HG03342 (cell line): ENCODE results near the gene CMTM2.
"Not testable (repeated sequence)": the region's sequence is repeated elsewhere in the genome, so short reads cannot be mapped to it uniquely, and the experiment has no call there.

Source experiments
- ATAC-seq: cut with Tn5 transposase; IDR thresholded peaks from one replicate; pipeline ENCODE4 v1.9.1; 2021; ENCODE audit warnings: mild to moderate bottlenecking, moderate library complexity; ENCODE audit not compliant: unreplicated experiment

The CMTM2 gene

GRCh38 chr16:66580605-66581209, 1.4 kb downstream of the CMTM2 start:
- ATAC-seq, result no peak

- ATAC-seq, result no peak
These were observed 2.1 kb downstream of the CMTM2 start for GRCh38 chr16:66581246-66581952.

GRCh38 chr16:66585481-66586239, 6.4 kb downstream of the CMTM2 start:
- ATAC-seq, result no peak

- ATAC-seq, result no peak
These were observed 8.8 kb downstream of the CMTM2 start for GRCh38 chr16:66587881-66588600.

- ATAC-seq, result no peak
These were observed 9.9 kb downstream of the CMTM2 start for GRCh38 chr16:66588981-66589713.

GRCh38 chr16:66590322-66590721, 11.1 kb downstream of the CMTM2 start:
- ATAC-seq, result no peak

GRCh38 chr16:66591018-66591417, 11.8 kb downstream of the CMTM2 start:
- ATAC-seq, result no peak

GRCh38 chr16:66592241-66592640, 13.0 kb downstream of the CMTM2 start:
- ATAC-seq, result no peak

- no peak for ATAC-seq
These were observed 13.6 kb downstream of the CMTM2 start for GRCh38 chr16:66592814-66593213.

GRCh38 chr16:66594739-66595138, 15.5 kb downstream of the CMTM2 start:
- ATAC-seq, result no peak

GRCh38 chr16:66596559-66596958, 17.3 kb downstream of the CMTM2 start:
- ATAC-seq, result not testable (repeated sequence)

GRCh38 chr16:66596986-66597848, 18.0 kb downstream of the CMTM2 start:
- no peak for ATAC-seq

GRCh38 chr16:66598111-66598510, 18.8 kb downstream of the CMTM2 start:
- no peak for ATAC-seq

GRCh38 chr16:66599726-66600125, 20.5 kb downstream of the CMTM2 start:
- no peak for ATAC-seq

- ATAC-seq, result no peak
These were observed 21.2 kb downstream of the CMTM2 start for GRCh38 chr16:66600477-66600876.

- no peak for ATAC-seq
These were observed 22.2 kb downstream of the CMTM2 start for GRCh38 chr16:66601471-66601870.

- no peak for ATAC-seq
These were observed 24.5 kb downstream of the CMTM2 start for GRCh38 chr16:66603537-66604375.

- ATAC-seq, result peak; percentile 65
These were observed 25.3 kb downstream of the CMTM2 start, which contains the start of gene CMTM3 for GRCh38 chr16:66604376-66605176. TSS of gene CMTM3 (plus strand) at chr16:66604704. CDS start at chr16:66604806, 102 bp downstream.
